A673 (cell line): ENCODE data around the gene TACC2. TPM values are rescaled to one million over a fixed set of nuclear protein-coding genes. Genes with fewer than 3 reads are reported as not detected.

Source experiments
- BruUV-seq: library from RNA; stranded (reverse); fragments of 400-500 nt; replicated peaks from 2 replicates; lab custom pipeline; 2021; lab: Mats Ljungman, UMichigan
- CTCF ChIA-PET: fragments of 300-600 bp; sonication (Branson Sonifier 250); formaldehyde crosslinking; loops from one replicate; lab custom pipeline; 2022; ENCODE audit warnings: antibody characterized with exemption; lab: Charles Lee
- POLR2A ChIA-PET: fragments of 300-600 bp; sonication (Branson Sonifier 250); formaldehyde crosslinking; loops from one replicate; lab custom pipeline; 2022; ENCODE audit warnings: antibody characterized with exemption; ENCODE audit not compliant: low non-redundant PET; lab: Charles Lee
- DNase-seq: peaks from one replicate; pipeline ENCODE4 v3.0.0-alpha.2; 2015; ENCODE audit warnings: low spot score
- H3K27ac ChIP-seq: fragments of 200-600 bp; sonication (generic); 2 replicates; pipeline ENCODE4 v1.5.1; 2016; ENCODE audit warnings: mixed run types, low read depth, mild to moderate bottlenecking, mixed read lengths, antibody characterized with exemption, low read length; ENCODE audit not compliant: poor library complexity, severe bottlenecking
- H3K27me3 ChIP-seq: fragments of 200-600 bp; sonication (generic); replicated peaks from 2 replicates; pipeline ENCODE4 v1.6.1; 2017; ENCODE audit warnings: mixed run types, low read depth, mild to moderate bottlenecking, mixed read lengths, antibody characterized with exemption, low read length; ENCODE audit not compliant: insufficient read depth, poor library complexity
- H3K36me3 ChIP-seq: fragments of 200-600 bp; sonication (generic); 2 replicates; pipeline ENCODE4 v1.6.1; 2016; ENCODE audit warnings: mixed run types, mild to moderate bottlenecking, mixed read lengths, antibody characterized with exemption, low read length; ENCODE audit not compliant: insufficient read depth, poor library complexity, severe bottlenecking
- H3K4me1 ChIP-seq: fragments of 200-600 bp; sonication (generic); 2 replicates; pipeline ENCODE4 v1.6.1; 2017; ENCODE audit warnings: mixed run types, mild to moderate bottlenecking, mixed read lengths, antibody characterized with exemption, low read length; ENCODE audit not compliant: insufficient read depth, poor library complexity, severe bottlenecking
- H3K4me3 ChIP-seq: fragments of 200-600 bp; sonication (generic); 2 replicates; pipeline ENCODE4 v1.5.1; 2016; ENCODE audit warnings: low read depth, mixed run types, mild to moderate bottlenecking, mixed read lengths, low read length; ENCODE audit not compliant: poor library complexity, severe bottlenecking
- H3K9me3 ChIP-seq: fragments of 200-600 bp; sonication (generic); 2 replicates; pipeline ENCODE4 v1.6.1; 2016; ENCODE audit warnings: mixed run types, low read depth, mild to moderate bottlenecking, mixed read lengths, antibody characterized with exemption, low read length; ENCODE audit not compliant: poor library complexity, severe bottlenecking
- CTCF ChIP-seq: fragments of 300-800, 200-600 bp; sonication (generic); conservative IDR thresholded peaks from 2 replicates; pipeline ENCODE4 v1.5.1; 2017; ENCODE audit warnings: low read depth, mild to moderate bottlenecking, antibody characterized with exemption, low read length, moderate library complexity, mixed read lengths
- EZH2 ChIP-seq: fragments of 200-600 bp; sonication (generic); IDR thresholded peaks from 2 replicates; pipeline ENCODE4 v1.6.1; 2017; ENCODE audit warnings: borderline replicate concordance, low read depth, mild to moderate bottlenecking, mixed read lengths, antibody characterized with exemption, low read length; ENCODE audit not compliant: poor library complexity, severe bottlenecking
- intact Hi-C: fragments of 100-400 bp; cut with micrococcal nuclease; formaldehyde crosslinking; loops from one replicate; pipeline ENCODE4 v1.10.0; 2022; ENCODE audit not compliant: unreplicated experiment
- total RNA-seq: library from RNA; stranded (reverse); gene quantifications from 2 replicates; pipeline ENCODE4 v1.2.3, GENCODE V29; 2021

TACC2 gene
- total RNA-seq, 1 experiment from 2014 or later, result 0.62 TPM

DNA sequence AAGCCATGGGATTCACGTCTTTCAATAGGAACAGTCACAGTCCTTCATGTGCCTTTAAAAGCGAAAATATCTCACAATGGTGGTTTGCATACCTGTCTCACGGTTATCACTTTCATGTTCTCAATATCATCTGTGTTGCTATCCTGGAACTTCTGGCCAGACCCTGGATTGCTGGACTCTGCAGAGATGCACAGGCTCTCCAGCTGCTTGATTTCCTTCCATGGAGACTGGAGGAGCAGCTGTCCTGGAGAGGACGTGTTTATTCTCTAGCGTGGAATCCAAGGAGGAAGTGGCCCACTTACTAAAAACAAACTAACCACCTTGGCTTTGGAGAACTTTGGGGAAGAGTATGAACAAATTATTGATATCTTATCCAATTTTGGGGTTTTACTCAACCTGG lies 298.6 kb downstream of the TACC2 start:
- Histone ChIP-seq H3K27me3 (no peaks in the 10 kb centered on the region), H3K27ac (no peak overlapping the region), H3K9me3 (no peaks in the 10 kb centered on the region), H3K4me1 (peaks cover 6% of the 10 kb centered on the region), H3K36me3 (no peaks in the 10 kb centered on the region), H3K4me3 (no peak overlapping the region)
- no peak for TF ChIP-seq EZH2
- TF ChIP-seq CTCF, result no peak
- intact Hi-C loops, result no loop called here
- no peak for DNase-seq
- BruUV-seq, result no TSS peak
- POLR2A ChIA-PET, result no interaction called here
- CTCF ChIA-PET, result no interaction called here

- no peak overlapping the region for H3K4me3 ChIP-seq
- DNase-seq, result no peak
- H3K27me3 ChIP-seq, result no peaks in the 10 kb centered on the region
- no peaks in the 10 kb centered on the region for H3K9me3 ChIP-seq
- no peak for TF ChIP-seq EZH2
- TF ChIP-seq CTCF, result no peak
- no TSS peak for BruUV-seq
- POLR2A ChIA-PET, result no interaction called here
- peaks cover 6% of the 10 kb centered on the region for H3K4me1 ChIP-seq
- H3K36me3 ChIP-seq, result no peaks in the 10 kb centered on the region
- intact Hi-C loops, result no loop called here
- H3K27ac ChIP-seq, result no peak overlapping the region
- CTCF ChIA-PET, result no interaction called here
These were observed 299.3 kb downstream of the TACC2 start for GRCh38 chr10:122288262-122288661.

GRCh38 chr10:122288917-122289316 lies 300.0 kb downstream of the TACC2 start:
- CTCF ChIA-PET, result no interaction called here
- Histone ChIP-seq H3K36me3 (no peaks in the 10 kb centered on the region), H3K27me3 (no peaks in the 10 kb centered on the region), H3K27ac (no peak overlapping the region), H3K4me3 (no peak overlapping the region), H3K9me3 (no peaks in the 10 kb centered on the region), H3K4me1 (peaks cover 6% of the 10 kb centered on the region)
- no TSS peak for BruUV-seq
- DNase-seq, result no peak
- TF ChIP-seq CTCF, result no peak
- no peak for TF ChIP-seq EZH2
- POLR2A ChIA-PET, result no interaction called here
- intact Hi-C loops, result no loop called here
